Fibroblast of mammary gland (primary cell): ENCODE measurements around the gene TBC1D10A.

Source experiments
- DNase-seq: peaks from one replicate; pipeline ENCODE4 v3.0.0-alpha.2; 2010; ENCODE audit warnings: low read depth
- H3K4me3 ChIP-seq: 2 replicates; pipeline ENCODE4 v1.5.1; 2011; ENCODE audit warnings: low read depth, mild to moderate bottlenecking, low read length, moderate library complexity; ENCODE audit not compliant: control insufficient read depth
- CTCF ChIP-seq: conservative IDR thresholded peaks from 2 replicates; pipeline ENCODE4 v1.5.1; 2011; ENCODE audit warnings: low read depth, low read length, inconsistent platforms; ENCODE audit not compliant: control insufficient read depth, insufficient read depth

TBC1D10A gene

GRCh38 chr22:30284666-30285065 is 42.1 kb downstream of the TBC1D10A start:
- DNase-seq, result no peak
- no peak overlapping the region for H3K4me3 ChIP-seq
- TF ChIP-seq CTCF, result no peak

GRCh38 chr22:30284172-30284571 is 42.6 kb downstream of the TBC1D10A start:
- TF ChIP-seq CTCF, result no peak
- no peak overlapping the region for H3K4me3 ChIP-seq
- no peak for DNase-seq

- DNase-seq, result no peak
- no peak for TF ChIP-seq CTCF
- no peak overlapping the region for H3K4me3 ChIP-seq
Observed at GRCh38 chr22:30283342-30283741, 43.4 kb downstream of the TBC1D10A start.

- DNase-seq, result no peak
- no peak overlapping the region for H3K4me3 ChIP-seq
- TF ChIP-seq CTCF, result no peak
Observed at GRCh38 chr22:30282616-30283046, 44.1 kb downstream of the TBC1D10A start.

GRCh38 chr22:30280505-30280904 is 46.2 kb downstream of the TBC1D10A start:
- TF ChIP-seq CTCF, result no peak
- no peak for DNase-seq
- no peak overlapping the region for H3K4me3 ChIP-seq

- H3K4me3 ChIP-seq, result no peak overlapping the region
- no peak for DNase-seq
Observed at GRCh38 chr22:30279932-30280331, 46.8 kb downstream of the TBC1D10A start.

More at GRCh38 chr22:30279932-30280331, 46.8 kb downstream of the TBC1D10A start:
- no peak for TF ChIP-seq CTCF
